AG04450 (cell line): Measurements from ENCODE around the gene AMBP. TPM values are rescaled to one million over a fixed set of nuclear protein-coding genes. Genes with fewer than 3 reads are reported as not detected.

Source experiments
- CTCF ChIA-PET: fragments of 300-600, 350-600 bp; formaldehyde crosslinking; extraction: SDS; loops from one replicate; lab custom pipeline; 2022; ENCODE audit warnings: antibody characterized with exemption, inconsistent platforms; lab: Charles Lee
- POLR2A ChIA-PET: fragments of 350-600 bp; formaldehyde crosslinking; extraction: SDS; loops from one replicate; lab custom pipeline; 2021; ENCODE audit warnings: antibody characterized with exemption, inconsistent platforms; lab: Yijun Ruan, JAX
- DNase-seq: peaks from one replicate; pipeline ENCODE4 v3.0.0-alpha.2; 2011; ENCODE audit warnings: low read depth, low spot score
- H3K27ac ChIP-seq: one replicate; pipeline ENCODE4 v1.5.1; 2012; ENCODE audit warnings: low read depth, low read length, control low read depth
- H3K27me3 ChIP-seq: one replicate; pipeline ENCODE4 v1.6.0; 2012; ENCODE audit warnings: low read length; ENCODE audit not compliant: control insufficient read depth, insufficient read depth
- H3K4me3 ChIP-seq: 2 replicates; pipeline ENCODE4 v1.5.1; 2011; ENCODE audit warnings: mild to moderate bottlenecking, low read depth, low read length, control low read depth
- H3K9me3 ChIP-seq: 2 replicates; pipeline ENCODE4 v1.5.1; 2012; ENCODE audit warnings: low read length; ENCODE audit not compliant: control insufficient read depth, insufficient read depth
- polyA plus RNA-seq: library from polyadenylated mRNA; depleted of rRNA; stranded (reverse); fragments of >200 nt; gene quantifications from 2 replicates; pipeline ENCODE4 v1.2.3, GENCODE V29; 2011
- TF ChIP-seq, protein P1 (sequence below): IDR thresholded peaks from 2 replicates; pipeline ENCODE4 v1.5.1; 2011; ENCODE audit warnings: low read depth, low read length, control low read depth, inconsistent platforms

Gene AMBP
- polyA plus RNA-seq, 1 experiment, result 0.74 TPM

GRCh38 chr9:114017741-114018715 lies 60.1 kb downstream of the AMBP start:
- CTCF ChIA-PET, result interaction anchor here (0.9 kb wide), 1 partner anchor 210 kb away, joined by 3 read pairs; no protein-coding TSS in a partner anchor
- H3K4me3 ChIP-seq, result no peak overlapping the region
- H3K9me3 ChIP-seq, result no peaks in the 10 kb centered on the region
- H3K27ac ChIP-seq, result no peak overlapping the region
- H3K27me3 ChIP-seq, result no peaks in the 10 kb centered on the region
- POLR2A ChIA-PET, result no interaction called here
- TF ChIP-seq, protein P1, sequence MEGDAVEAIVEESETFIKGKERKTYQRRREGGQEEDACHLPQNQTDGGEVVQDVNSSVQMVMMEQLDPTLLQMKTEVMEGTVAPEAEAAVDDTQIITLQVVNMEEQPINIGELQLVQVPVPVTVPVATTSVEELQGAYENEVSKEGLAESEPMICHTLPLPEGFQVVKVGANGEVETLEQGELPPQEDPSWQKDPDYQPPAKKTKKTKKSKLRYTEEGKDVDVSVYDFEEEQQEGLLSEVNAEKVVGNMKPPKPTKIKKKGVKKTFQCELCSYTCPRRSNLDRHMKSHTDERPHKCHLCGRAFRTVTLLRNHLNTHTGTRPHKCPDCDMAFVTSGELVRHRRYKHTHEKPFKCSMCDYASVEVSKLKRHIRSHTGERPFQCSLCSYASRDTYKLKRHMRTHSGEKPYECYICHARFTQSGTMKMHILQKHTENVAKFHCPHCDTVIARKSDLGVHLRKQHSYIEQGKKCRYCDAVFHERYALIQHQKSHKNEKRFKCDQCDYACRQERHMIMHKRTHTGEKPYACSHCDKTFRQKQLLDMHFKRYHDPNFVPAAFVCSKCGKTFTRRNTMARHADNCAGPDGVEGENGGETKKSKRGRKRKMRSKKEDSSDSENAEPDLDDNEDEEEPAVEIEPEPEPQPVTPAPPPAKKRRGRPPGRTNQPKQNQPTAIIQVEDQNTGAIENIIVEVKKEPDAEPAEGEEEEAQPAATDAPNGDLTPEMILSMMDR, result no peak
- no peak for DNase-seq

- H3K27ac ChIP-seq, result no peak overlapping the region
- TF ChIP-seq, protein P1, result no peak
- DNase-seq, result no peak
- ChIA-PET POLR2A (no interaction called here), CTCF (no interaction called here)
- no peaks in the 10 kb centered on the region for H3K27me3 ChIP-seq
- H3K9me3 ChIP-seq, result no peaks in the 10 kb centered on the region
- no peak overlapping the region for H3K4me3 ChIP-seq
These were observed 61.3 kb downstream of the AMBP start for GRCh38 chr9:114016629-114017423.

DNA sequence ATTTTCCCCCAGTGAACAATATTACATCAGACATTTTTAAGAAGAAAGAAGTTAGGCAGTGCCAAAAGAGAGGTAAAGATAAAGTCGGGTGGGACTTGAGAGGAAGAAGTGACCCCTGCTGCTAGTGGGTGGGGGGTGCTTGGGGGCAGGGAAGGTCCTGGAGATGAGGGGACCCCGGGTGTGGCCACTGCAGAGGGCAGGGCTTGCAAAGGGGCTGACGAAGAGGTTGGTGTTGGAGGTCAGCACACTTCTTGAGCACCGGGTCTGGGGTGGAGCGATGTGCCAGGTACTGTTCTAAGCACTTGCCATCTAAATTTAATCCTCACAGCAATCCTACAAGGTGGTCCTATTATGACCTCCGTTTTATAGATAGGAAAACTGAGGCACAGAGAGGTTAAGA lies 62.0 kb downstream of the AMBP start:
- no peaks in the 10 kb centered on the region for H3K9me3 ChIP-seq
- H3K27me3 ChIP-seq, result no peaks in the 10 kb centered on the region
- TF ChIP-seq, protein P1, result no peak
- ChIA-PET POLR2A (no interaction called here), CTCF (no interaction called here)
- no peak overlapping the region for H3K27ac ChIP-seq
- no peak overlapping the region for H3K4me3 ChIP-seq
- DNase-seq, result no peak

DNA sequence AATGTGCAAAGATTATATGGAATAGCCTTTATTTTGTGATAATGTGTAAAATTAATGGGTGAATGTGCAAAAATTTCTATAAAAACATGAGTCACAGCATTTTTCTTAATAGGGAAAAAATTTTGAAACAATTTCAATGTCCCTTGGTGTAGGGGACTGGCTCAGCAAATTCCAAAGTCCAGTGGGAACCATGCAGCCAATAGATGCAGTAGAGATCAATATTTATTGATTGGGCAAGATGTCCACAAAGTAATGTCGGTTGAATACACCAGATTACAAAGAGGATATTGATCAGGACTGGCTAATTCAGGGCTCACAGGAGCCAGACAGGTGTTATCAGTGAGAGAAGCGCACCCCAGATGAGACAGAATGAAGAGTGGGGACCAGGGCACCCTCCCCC lies 62.5 kb downstream of the AMBP start:
- TF ChIP-seq, protein P1, result no peak
- ChIA-PET POLR2A (no interaction called here), CTCF (no interaction called here)
- Histone ChIP-seq H3K27ac (no peak overlapping the region), H3K9me3 (no peaks in the 10 kb centered on the region), H3K27me3 (no peaks in the 10 kb centered on the region), H3K4me3 (no peak overlapping the region)
- DNase-seq, result no peak
